ENCODE measurements around the gene TNNT3. TPM values are rescaled to one million over a fixed set of nuclear protein-coding genes. Genes with fewer than 3 reads are reported as not detected.
"Not testable (repeated sequence)": the region's sequence is repeated elsewhere in the genome, so short reads cannot be mapped to it uniquely, and the experiment has no call there.

The TNNT3 gene
- polyA plus RNA-seq, 2 of the 4 experiments (the other 2 are of a cell fraction): not detected

- FAIRE-seq (no peak), DNase-seq (ENCODE audit: low read depth in 1 of 2, low spot score in 1 of 2) (no peak), ATAC-seq (peak in 1 of 2 experiments; percentile 37; a peak in 2 of 6 replicates)
- 39% methylated on average over 20 of the region's 23 CpGs for WGBS (ENCODE audit: missing lambda C conversion rate)
- Histone ChIP-seq H3K4me2 (no peak overlapping the region), H3K9me3 (no peaks in the 10 kb centered on the region), H3K4me3 (no peak overlapping the region), H3K4me1 (no peaks in the 10 kb centered on the region), H3K27ac (no peak overlapping the region)
- ChIA-PET POLR2A (no interaction called here), CTCF (interaction anchor here (1.0 kb wide), 1 partner anchor 22 kb away, joined by 3 read pairs; no protein-coding TSS in a partner anchor)
- TF ChIP-seq EP300 (IDR thresholded peaks at IDR 0.05) (no peak), ZC3H11A (IDR thresholded peaks at IDR 0.05) (no peak), ATOH8 (CRISPR knock-in tag; IDR thresholded peaks at IDR 0.05; ENCODE audit: low read depth) (no peak)
Measured at GRCh38 chr11:1939006-1939625, 19.6 kb downstream of the TNNT3 start.

- CTCF ChIA-PET: not testable (repeated sequence)
- WGBS (ENCODE audit: missing lambda C conversion rate): 83% methylated on average over 1 of the region's 1 CpG
Measured at GRCh38 chr11:1939788-1940187, 20.3 kb downstream of the TNNT3 start.

GRCh38 chr11:1942558-1943260 lies 23.2 kb downstream of the TNNT3 start:
- no peak for ATAC-seq
- H3K9me3 ChIP-seq: no peaks in the 10 kb centered on the region
- no peak for DNase-seq (ENCODE audit: low read depth in 1 of 2, low spot score in 1 of 2)
- H3K4me3 ChIP-seq: no peak overlapping the region
- ChIA-PET POLR2A (no interaction called here), CTCF (interaction anchor here (0.8 to 28.2 kb wide), 10 partner anchors 25 to 290 kb away, joined by 3 to 554 read pairs (median 6); no protein-coding TSS in a partner anchor)
- H3K27ac ChIP-seq: no peak overlapping the region
- 63% methylated on average over 10 of the region's 10 CpGs for WGBS (ENCODE audit: missing lambda C conversion rate)
- H3K4me1 ChIP-seq: no peaks in the 10 kb centered on the region
- TF ChIP-seq BCL3 (IDR thresholded peaks at IDR 0.05) (no peak), USF2 (IDR thresholded peaks at IDR 0.05) (no peak), SREBF2 (IDR thresholded peaks at IDR 0.05) (no peak), HOXA7 (CRISPR knock-in tag; IDR thresholded peaks at IDR 0.05) (no peak), CHD2 (IDR thresholded peaks at IDR 0.05; ENCODE audit: low read length, partially characterized antibody) (no peak), ZSCAN20 (CRISPR knock-in tag; IDR thresholded peaks at IDR 0.05) (no peak)
- no peak overlapping the region for H3K4me2 ChIP-seq
- FAIRE-seq: no peak

More at GRCh38 chr11:1939788-1940187, 20.3 kb downstream of the TNNT3 start:
- FAIRE-seq: peak; percentile 95
- H3K27ac ChIP-seq; POLR2A ChIA-PET; H3K4me2 ChIP-seq; DNase-seq (ENCODE audit: low read depth in 1 of 2, low spot score in 1 of 2); H3K4me3 ChIP-seq; ATAC-seq; H3K4me1 ChIP-seq; H3K9me3 ChIP-seq: not testable (repeated sequence)

- no peak for ATAC-seq
- DNase-seq (ENCODE audit: low read depth in 1 of 2, low spot score in 1 of 2): no peak
- FAIRE-seq: no peak
- ChIA-PET CTCF (interaction anchor here (1.0 to 28.2 kb wide), 5 partner anchors 26 to 291 kb away, joined by 3 to 554 read pairs (median 8); no protein-coding TSS in a partner anchor), POLR2A (no interaction called here)
- Histone ChIP-seq H3K9me3 (no peaks in the 10 kb centered on the region), H3K4me3 (no peak overlapping the region), H3K4me1 (no peaks in the 10 kb centered on the region), H3K4me2 (no peak overlapping the region), H3K27ac (no peak overlapping the region)
- WGBS (ENCODE audit: missing lambda C conversion rate): 75% methylated on average over 13 of the region's 15 CpGs
- TF ChIP-seq MAX (IDR thresholded peaks at IDR 0.05) (no peak), JUNB (IDR thresholded peaks at IDR 0.05) (no peak), CHD2 (IDR thresholded peaks at IDR 0.05; ENCODE audit: low read length, partially characterized antibody) (no peak), ZFP36 (IDR thresholded peaks at IDR 0.05; ENCODE audit: borderline replicate concordance, partially characterized antibody) (no peak), CHD4 (IDR thresholded peaks at IDR 0.05; ENCODE audit: borderline replicate concordance) (no peak), RAD21 (conservative IDR thresholded peaks at IDR 0.05 in 1 of 2, IDR thresholded peaks at IDR 0.05 in 1 of 2) (no peak), HDAC2 (IDR thresholded peaks at IDR 0.05) (no peak), TFCP2L1 (CRISPR knock-in tag; IDR thresholded peaks at IDR 0.05) (no peak), FOSB (CRISPR knock-in tag; IDR thresholded peaks at IDR 0.05) (no peak), KDM1A (IDR thresholded peaks at IDR 0.05; ENCODE audit: low read depth) (no peak), NFE2L2 (conservative IDR thresholded peaks at IDR 0.05; ENCODE audit: low read length) (no peak), HES2 (IDR thresholded peaks at IDR 0.05) (no peak), NPAS2 (CRISPR knock-in tag; IDR thresholded peaks at IDR 0.05; ENCODE audit: borderline replicate concordance) (no peak), EP300 (IDR thresholded peaks at IDR 0.05) (no peak), ZSCAN20 (CRISPR knock-in tag; IDR thresholded peaks at IDR 0.05) (no peak), EHF (CRISPR knock-in tag; IDR thresholded peaks at IDR 0.05) (no peak), MAZ (IDR thresholded peaks at IDR 0.05; ENCODE audit: borderline replicate concordance, low read depth, low read length) (no peak), ZNF302 (CRISPR knock-in tag; IDR thresholded peaks at IDR 0.05) (no peak)
Measured at GRCh38 chr11:1943576-1943975, 24.1 kb downstream of the TNNT3 start.
